GM23248 (cell line): ENCODE data around the gene ZNF480. TPM values are rescaled to one million over a fixed set of nuclear protein-coding genes. Genes with fewer than 3 reads are reported as not detected.
A peak's percentile ranks its signal among the peaks of the same experiment; 100 is the strongest.

ENCODE experiments used
- DNase-seq: peaks from one replicate; pipeline ENCODE4 v3.0.0-alpha.2; 2015
- H2AFZ ChIP-seq: fragments of 200-600 bp; sonication (generic); 2 replicates; pipeline ENCODE4 v1.6.1; 2016; ENCODE audit warnings: antibody characterized with exemption
- H3F3A ChIP-seq: fragments of 200-600 bp; sonication (generic); 2 replicates; pipeline ENCODE4 v1.6.1; 2016; ENCODE audit warnings: mild to moderate bottlenecking, antibody characterized with exemption, mixed run types; ENCODE audit not compliant: insufficient read depth
- H3K27ac ChIP-seq: fragments of 200-600 bp; sonication (generic); 2 replicates; pipeline ENCODE4 v1.5.1; 2016; ENCODE audit warnings: mild to moderate bottlenecking
- H3K27me3 ChIP-seq: fragments of 200-600 bp; sonication (generic); replicated peaks from 2 replicates; pipeline ENCODE4 v1.6.1; 2016; ENCODE audit warnings: mild to moderate bottlenecking; ENCODE audit not compliant: insufficient read depth
- H3K36me3 ChIP-seq: fragments of 200-600 bp; sonication (generic); 2 replicates; pipeline ENCODE4 v1.6.1; 2016; ENCODE audit warnings: low read depth, mild to moderate bottlenecking
- H3K4me1 ChIP-seq: fragments of 200-600 bp; sonication (generic); 2 replicates; pipeline ENCODE4 v1.6.1; 2016; ENCODE audit warnings: mild to moderate bottlenecking; ENCODE audit not compliant: insufficient read depth
- H3K4me2 ChIP-seq: fragments of 200-600 bp; sonication (generic); one replicate; pipeline ENCODE4 v1.6.1; 2016; ENCODE audit warnings: mild to moderate bottlenecking; ENCODE audit not compliant: unreplicated experiment
- H3K4me3 ChIP-seq: fragments of 200-600 bp; sonication (generic); 2 replicates; pipeline ENCODE4 v1.5.1; 2016; ENCODE audit warnings: mild to moderate bottlenecking
- H3K79me2 ChIP-seq: fragments of 200-600 bp; sonication (generic); 2 replicates; pipeline ENCODE4 v1.6.1; 2016; ENCODE audit warnings: mild to moderate bottlenecking; ENCODE audit not compliant: insufficient read depth
- H3K9ac ChIP-seq: fragments of 200-600 bp; sonication (generic); 2 replicates; pipeline ENCODE4 v1.6.1; 2016; ENCODE audit warnings: mild to moderate bottlenecking
- H3K9me2 ChIP-seq: fragments of 200-600 bp; sonication (generic); 2 replicates; pipeline ENCODE4 v1.6.1; 2016; ENCODE audit warnings: mixed run types, mild to moderate bottlenecking, moderate library complexity; ENCODE audit not compliant: insufficient read depth
- H3K9me3 ChIP-seq: fragments of 200-600 bp; sonication (generic); one replicate; pipeline ENCODE4 v1.6.1; 2017; ENCODE audit warnings: low read depth
- H4K20me1 ChIP-seq: fragments of 200-600 bp; sonication (generic); 2 replicates; pipeline ENCODE4 v1.6.0; 2016; ENCODE audit not compliant: insufficient read depth
- EZH2 ChIP-seq: fragments of 200-600 bp; sonication (generic); IDR thresholded peaks from 2 replicates; pipeline ENCODE4 v1.6.1; 2018; ENCODE audit warnings: antibody characterized with exemption, mild to moderate bottlenecking; ENCODE audit not compliant: insufficient read depth, poor library complexity, severe bottlenecking
- EZH2phosphoT487 ChIP-seq: fragments of 200-600 bp; sonication (generic); IDR thresholded peaks from 2 replicates; pipeline ENCODE4 v1.6.1; 2018; ENCODE audit warnings: antibody characterized with exemption, moderate library complexity, mild to moderate bottlenecking, low read depth; ENCODE audit not compliant: insufficient read depth
- WGBS, 2 experiments: methylation state at CpG; one replicate each; pipeline ENCODE4 v1.1.6; 2015 to 2017; ENCODE audit warnings: low lambda C conversion rate in 2 of 2, low coverage in 1 of 2; ENCODE audit errors: missing lambda C conversion rate in 2 of 2; 5-methylcytosine and 5-hydroxymethylcytosine counted together
- in situ Hi-C: fragments of 300-500 bp; cut with MboI; formaldehyde crosslinking; loops from 2 replicates; pipeline ENCODE4 v1.15.0; 2020
- polyA plus RNA-seq: library from polyadenylated mRNA; unstranded; fragments of >200 nt; fragmentation: Nextera tagmentation; extraction: Ambion mirVana; gene quantifications from 2 replicates; pipeline ENCODE4 v1.2.1, GENCODE V29; 2016
- total RNA-seq: library from RNA; depleted of rRNA; stranded (reverse); fragments of >200 nt; shearing (Covaris generic); gene quantifications from 2 replicates; pipeline ENCODE4 v1.2.3, GENCODE V29; 2014

Gene ZNF480
- total and polyA plus RNA-seq, 2 experiments from 2014 or later, result 5.3 to 7.3 TPM

DNA sequence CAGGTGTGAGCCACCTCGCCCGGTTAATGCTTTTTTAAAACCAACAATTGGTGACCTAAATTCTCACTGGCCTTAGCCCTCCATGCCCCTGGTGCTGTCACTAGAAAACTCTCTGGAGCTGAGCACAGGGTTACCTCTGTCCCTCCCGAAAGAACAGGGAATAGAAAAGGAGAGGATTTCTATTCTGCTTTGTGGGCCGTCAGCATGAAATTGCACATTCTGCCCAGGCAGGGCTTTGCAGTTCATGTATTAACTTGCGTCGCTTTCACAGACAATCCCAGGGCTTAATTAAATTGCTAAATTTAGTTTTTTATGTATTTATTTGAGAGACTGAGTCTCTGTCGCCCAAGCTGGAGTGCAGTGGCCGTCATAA is 583 bp upstream of the ZNF480 start:
- no peaks in the 10 kb centered on the region for H3K9me3 ChIP-seq
- peaks cover 17% of the 10 kb centered on the region; the same call in 1 of the 2 replicates for H3F3A ChIP-seq
- H4K20me1 ChIP-seq, result no peaks in the 10 kb centered on the region
- peak overlapping the region; percentile 89 for H3K4me2 ChIP-seq
- in situ Hi-C loops, result no loop called here
- no peaks in the 10 kb centered on the region for H3K4me1 ChIP-seq
- peak overlapping the region; percentile 80 for H2AFZ ChIP-seq
- DNase-seq, result peak; percentile 56
- H3K9ac ChIP-seq, result peak overlapping the region; percentile 99
- peak overlapping the region; percentile 64 for H3K27ac ChIP-seq
- peak overlapping the region; percentile 99 for H3K4me3 ChIP-seq
- H3K9me2 ChIP-seq, result no peaks in the 10 kb centered on the region
- 21 to 23% methylated on average over 8 of the region's 8 CpGs for WGBS, 2 experiments
- TF ChIP-seq EZH2phosphoT487 (no peak), EZH2 (no peak)
- no peaks in the 10 kb centered on the region for H3K27me3 ChIP-seq
- H3K36me3 ChIP-seq, result peaks cover 7% of the 10 kb centered on the region
- peaks cover 13% of the 10 kb centered on the region; the same call in 1 of the 2 replicates for H3K79me2 ChIP-seq

DNA sequence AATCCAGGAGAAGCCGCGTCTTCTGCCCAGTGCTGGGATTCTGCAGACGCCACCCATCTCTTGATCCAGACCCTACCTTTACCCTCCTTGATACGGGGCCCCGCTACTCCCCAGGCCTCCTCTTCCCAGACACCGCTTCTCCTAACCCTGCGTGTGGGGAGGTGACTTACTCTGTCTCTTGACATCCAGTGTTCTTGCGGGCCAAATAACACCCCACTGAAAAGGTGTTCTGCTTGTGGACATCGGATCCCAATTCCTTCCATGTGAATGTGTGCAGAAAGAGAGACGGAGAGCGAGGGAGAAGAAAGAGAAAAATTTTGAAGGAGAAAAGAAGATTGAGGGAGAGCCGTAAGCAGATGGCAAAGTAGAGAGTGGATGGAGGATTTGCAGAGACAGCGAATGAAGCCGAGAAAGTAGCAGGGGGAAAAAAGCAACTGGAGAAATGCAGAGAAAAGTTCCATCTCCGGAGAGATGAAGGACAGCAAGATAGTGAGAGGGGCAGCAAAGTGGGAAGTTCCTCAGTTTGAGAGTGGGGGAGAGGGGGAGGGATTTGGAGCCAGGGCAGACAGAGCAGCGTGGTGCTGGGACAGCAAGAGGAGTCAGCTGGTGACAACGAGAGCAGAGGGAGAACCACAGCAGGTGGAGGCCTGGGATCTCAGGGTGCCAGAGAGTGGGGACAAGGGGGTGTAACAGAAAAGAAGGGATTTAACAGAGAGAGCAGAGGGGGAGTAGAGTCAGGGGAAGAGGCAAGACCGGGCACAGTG is 814 bp downstream of the ZNF480 start:
- in situ Hi-C loops, result no loop called here
- no peak for DNase-seq
- no peaks in the 10 kb centered on the region for H3K27me3 ChIP-seq
- no peaks in the 10 kb centered on the region for H3K9me3 ChIP-seq
- peaks cover 8% of the 10 kb centered on the region; the same call in 1 of the 2 replicates for H3K79me2 ChIP-seq
- H3F3A ChIP-seq, result peaks cover 17% of the 10 kb centered on the region; the same call in 1 of the 2 replicates
- peak overlapping the region; percentile 99 for H3K4me3 ChIP-seq
- peak overlapping the region; percentile 93 for H3K27ac ChIP-seq
- peak overlapping the region; percentile 92 for H3K4me2 ChIP-seq
- no peaks in the 10 kb centered on the region for H4K20me1 ChIP-seq
- H3K4me1 ChIP-seq, result no peaks in the 10 kb centered on the region
- H3K9me2 ChIP-seq, result no peaks in the 10 kb centered on the region
- peak overlapping the region; percentile 99 for H3K9ac ChIP-seq
- TF ChIP-seq EZH2phosphoT487 (no peak), EZH2 (no peak)
- WGBS, 2 experiments, result 3% methylated on average over 17 to 18 of the region's 18 CpGs
- H3K36me3 ChIP-seq, result peaks cover 14% of the 10 kb centered on the region
- H2AFZ ChIP-seq, result peak overlapping the region; percentile 100

DNA sequence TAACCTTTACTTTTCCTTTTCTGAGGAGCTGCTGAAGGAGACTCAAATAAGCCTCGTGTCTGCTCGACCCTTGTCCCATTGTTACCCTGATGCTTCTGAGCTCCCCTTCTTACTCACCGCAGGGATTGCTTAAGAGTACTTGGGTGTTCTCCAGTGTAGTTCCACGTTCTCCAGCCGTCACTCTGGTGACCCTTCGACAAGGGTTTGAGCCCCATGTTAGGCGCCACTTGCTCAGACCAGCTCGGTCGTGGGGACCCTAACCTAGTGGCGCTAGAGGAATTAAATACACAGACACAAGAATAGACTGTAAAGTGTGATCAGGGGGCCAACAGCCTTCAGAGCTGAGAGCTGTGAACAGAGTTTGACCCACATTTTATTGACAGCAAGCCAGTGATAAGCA is 10.3 kb downstream of the ZNF480 start:
- DNase-seq, result peak; percentile 8

DNA sequence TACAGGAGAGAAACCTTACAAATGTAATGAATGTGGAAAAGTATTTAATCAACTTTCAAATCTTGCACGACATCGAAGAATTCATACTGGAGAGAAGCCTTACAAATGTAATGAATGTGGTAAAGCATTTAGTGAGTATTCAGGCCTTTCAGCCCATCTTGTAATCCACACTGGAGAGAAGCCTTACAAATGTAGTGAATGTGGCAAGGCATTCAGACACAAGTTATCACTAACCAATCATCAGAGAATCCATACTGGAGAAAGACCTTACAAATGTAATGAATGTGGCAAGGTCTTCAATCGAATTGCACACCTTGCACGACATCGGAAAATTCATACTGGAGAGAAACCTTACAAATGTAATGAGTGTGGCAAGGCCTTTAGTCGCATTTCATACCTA is 25.5 kb downstream of the ZNF480 start:
- Histone ChIP-seq H3K4me2 (no peak overlapping the region), H3K4me3 (no peak overlapping the region), H3K9ac (no peak overlapping the region), H3K27ac (no peak overlapping the region), H3F3A (no peaks in the 10 kb centered on the region), H3K79me2 (no peaks in the 10 kb centered on the region), H3K9me3 (peaks cover 12% of the 10 kb centered on the region), H4K20me1 (no peaks in the 10 kb centered on the region), H2AFZ (no peak overlapping the region), H3K36me3 (peaks cover 58% of the 10 kb centered on the region), H3K9me2 (no peaks in the 10 kb centered on the region), H3K4me1 (no peaks in the 10 kb centered on the region), H3K27me3 (no peaks in the 10 kb centered on the region)
- 98 to 99% methylated on average over 6 of the region's 6 CpGs for WGBS, 2 experiments
- TF ChIP-seq EZH2phosphoT487 (no peak), EZH2 (no peak)
- in situ Hi-C loops, result no loop called here
- DNase-seq, result no peak

More for the DNA sequence above, 10.3 kb downstream of the ZNF480 start:
- H3K9me2 ChIP-seq, result no peaks in the 10 kb centered on the region
- H3F3A ChIP-seq, result peaks cover 7% of the 10 kb centered on the region; the same call in 1 of the 2 replicates
- no peak overlapping the region for H3K27ac ChIP-seq
- no peak for TF ChIP-seq EZH2phosphoT487
- TF ChIP-seq EZH2, result no peak
- in situ Hi-C loops, result no loop called here
- H2AFZ ChIP-seq, result no peak overlapping the region
- H3K27me3 ChIP-seq, result no peaks in the 10 kb centered on the region
- no peaks in the 10 kb centered on the region for H3K4me1 ChIP-seq
- no peaks in the 10 kb centered on the region for H4K20me1 ChIP-seq
- H3K4me2 ChIP-seq, result no peak overlapping the region
- H3K4me3 ChIP-seq, result no peak overlapping the region
- H3K79me2 ChIP-seq, result no peaks in the 10 kb centered on the region
- 95 to 99% methylated on average over 10 of the region's 10 CpGs for WGBS, 2 experiments
- peaks cover 61% of the 10 kb centered on the region for H3K36me3 ChIP-seq
- peaks cover 5% of the 10 kb centered on the region for H3K9me3 ChIP-seq
- no peak overlapping the region for H3K9ac ChIP-seq
